Mucosa of descending colon (tissue), 3 donors: ENCODE data around the gene PITRM1. TPM values are rescaled to one million over a fixed set of nuclear protein-coding genes. Genes with fewer than 3 reads are reported as not detected.

Source experiments
- ATAC-seq: fragments of 200-7000 bp; cut with Tn5 transposase; one replicate; pipeline ENCODE4 v1.9.1; 2020; ENCODE audit warnings: mild to moderate bottlenecking, moderate library complexity
- DNase-seq, 3 donors: peaks; one replicate each; pipeline ENCODE4 v3.0.0-alpha.2; 2020
- H3K36me3 ChIP-seq: fragments of 200-600 bp; one replicate; pipeline ENCODE4 v1.8.0; 2021; ENCODE audit warnings: low read depth, mild to moderate bottlenecking
- H3K4me1 ChIP-seq: fragments of 200-600 bp; one replicate; pipeline ENCODE4 v1.8.0; 2021; ENCODE audit warnings: low read depth, mild to moderate bottlenecking
- H3K4me3 ChIP-seq: fragments of 200-600 bp; one replicate; pipeline ENCODE4 v1.8.0; 2021; ENCODE audit warnings: mild to moderate bottlenecking
- H3K9me3 ChIP-seq: fragments of 200-600 bp; one replicate; pipeline ENCODE4 v1.8.0; 2021; ENCODE audit warnings: mild to moderate bottlenecking
- intact Hi-C, 2 donors: fragments of 100-400 bp; cut with DNase I in 1 of 2; cut with micrococcal nuclease in 1 of 2; formaldehyde crosslinking; loops; one replicate each; pipeline versions ENCODE4 v1.11.0 to v1.11.1; 2022; cut with DNase I, micrococcal nuclease
- total RNA-seq, 3 donors: library from RNA; stranded (reverse); fragmentation: NEBNext Ultra II Directional in 2 of 3; extraction: Animal tissue kit (Norgen Biotek cat#: 25700) in 2 of 3; gene quantifications; one replicate each; pipeline versions ENCODE4 v1.2.1 to v1.2.4, GENCODE V29; 2021 to 2023
- TF ChIP-seq, protein P1 (sequence below): fragments of 200-600 bp; IDR thresholded peaks from one replicate; pipeline ENCODE4 v1.8.0; 2022; ENCODE audit warnings: antibody characterized with exemption, mild to moderate bottlenecking
- donor health status: DM: no; HTN: no; CAD: no; lungs with moderate emphysema.
- donor health status: DM: no; HTN: no; CAD: no.
- donor health status: DM: no; HTN: yes; CAD: no.

The PITRM1 gene
- total RNA-seq, 3 donors from 2014 or later = 50.8 to 53.9 (median 51.3) TPM

DNA sequence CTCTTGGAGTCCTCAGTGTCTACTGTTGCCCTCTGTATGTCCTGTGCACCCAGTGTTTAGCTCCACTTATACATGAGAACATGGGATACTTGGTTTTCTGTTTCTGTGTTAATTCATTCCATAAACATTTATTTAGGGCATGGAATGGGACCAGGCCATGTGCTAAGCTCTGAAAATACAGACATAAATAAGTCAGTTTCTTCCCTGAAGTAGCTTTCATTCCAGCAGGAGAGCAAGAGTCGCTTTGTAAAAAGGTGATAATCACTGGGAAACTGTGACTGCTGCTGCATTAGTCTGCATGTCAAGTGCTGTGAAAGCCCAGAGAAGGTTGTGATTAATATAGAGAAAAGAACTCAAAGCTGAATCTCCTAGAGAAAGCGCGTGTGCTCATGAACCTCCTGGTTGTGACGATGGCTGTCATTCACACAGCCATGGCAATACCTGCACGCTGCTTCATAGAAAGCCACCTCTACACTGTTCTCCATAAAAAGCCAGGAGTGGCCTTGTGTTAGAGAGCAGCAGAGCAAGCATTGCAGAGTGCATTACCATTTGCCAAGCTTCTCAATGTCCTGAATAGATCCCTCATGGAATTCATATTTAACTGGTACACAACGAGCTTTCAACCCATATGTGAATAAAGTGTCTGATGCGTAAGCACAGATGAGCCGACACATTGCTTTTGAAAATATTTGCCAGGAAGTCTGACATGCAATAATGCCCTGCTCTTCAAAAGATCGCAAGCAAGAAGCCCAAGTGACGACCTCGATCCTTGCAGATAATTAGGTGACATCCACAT is 30.6 kb upstream of the PITRM1 start:
- no peak for ATAC-seq
- Histone ChIP-seq H3K9me3 (no peaks in the 10 kb centered on the region), H3K36me3 (no peaks in the 10 kb centered on the region), H3K4me1 (no peaks in the 10 kb centered on the region), H3K4me3 (no peak overlapping the region)
- TF ChIP-seq, protein P1, sequence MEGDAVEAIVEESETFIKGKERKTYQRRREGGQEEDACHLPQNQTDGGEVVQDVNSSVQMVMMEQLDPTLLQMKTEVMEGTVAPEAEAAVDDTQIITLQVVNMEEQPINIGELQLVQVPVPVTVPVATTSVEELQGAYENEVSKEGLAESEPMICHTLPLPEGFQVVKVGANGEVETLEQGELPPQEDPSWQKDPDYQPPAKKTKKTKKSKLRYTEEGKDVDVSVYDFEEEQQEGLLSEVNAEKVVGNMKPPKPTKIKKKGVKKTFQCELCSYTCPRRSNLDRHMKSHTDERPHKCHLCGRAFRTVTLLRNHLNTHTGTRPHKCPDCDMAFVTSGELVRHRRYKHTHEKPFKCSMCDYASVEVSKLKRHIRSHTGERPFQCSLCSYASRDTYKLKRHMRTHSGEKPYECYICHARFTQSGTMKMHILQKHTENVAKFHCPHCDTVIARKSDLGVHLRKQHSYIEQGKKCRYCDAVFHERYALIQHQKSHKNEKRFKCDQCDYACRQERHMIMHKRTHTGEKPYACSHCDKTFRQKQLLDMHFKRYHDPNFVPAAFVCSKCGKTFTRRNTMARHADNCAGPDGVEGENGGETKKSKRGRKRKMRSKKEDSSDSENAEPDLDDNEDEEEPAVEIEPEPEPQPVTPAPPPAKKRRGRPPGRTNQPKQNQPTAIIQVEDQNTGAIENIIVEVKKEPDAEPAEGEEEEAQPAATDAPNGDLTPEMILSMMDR = no peak
- DNase-seq = no peak
- intact Hi-C loops = no loop called here

- intact Hi-C loops = no loop called here
Observed at GRCh38 chr10:3201796-3202195, 29.2 kb upstream of the PITRM1 start.

GRCh38 chr10:3199488-3199887 is 26.9 kb upstream of the PITRM1 start:
- DNase-seq (no peak), ATAC-seq (no peak)
- TF ChIP-seq, protein P1 = no peak
- H3K4me3 ChIP-seq = no peak overlapping the region
- H3K4me1 ChIP-seq = no peaks in the 10 kb centered on the region
- intact Hi-C loops = no loop called here
- no peaks in the 10 kb centered on the region for H3K36me3 ChIP-seq
- no peaks in the 10 kb centered on the region for H3K9me3 ChIP-seq

More at GRCh38 chr10:3201796-3202195, 29.2 kb upstream of the PITRM1 start:
- DNase-seq (no peak), ATAC-seq (no peak)
- no peak overlapping the region for H3K4me3 ChIP-seq
- TF ChIP-seq, protein P1 = no peak
- no peaks in the 10 kb centered on the region for H3K9me3 ChIP-seq
- H3K36me3 ChIP-seq = no peaks in the 10 kb centered on the region
- H3K4me1 ChIP-seq = no peaks in the 10 kb centered on the region

DNA sequence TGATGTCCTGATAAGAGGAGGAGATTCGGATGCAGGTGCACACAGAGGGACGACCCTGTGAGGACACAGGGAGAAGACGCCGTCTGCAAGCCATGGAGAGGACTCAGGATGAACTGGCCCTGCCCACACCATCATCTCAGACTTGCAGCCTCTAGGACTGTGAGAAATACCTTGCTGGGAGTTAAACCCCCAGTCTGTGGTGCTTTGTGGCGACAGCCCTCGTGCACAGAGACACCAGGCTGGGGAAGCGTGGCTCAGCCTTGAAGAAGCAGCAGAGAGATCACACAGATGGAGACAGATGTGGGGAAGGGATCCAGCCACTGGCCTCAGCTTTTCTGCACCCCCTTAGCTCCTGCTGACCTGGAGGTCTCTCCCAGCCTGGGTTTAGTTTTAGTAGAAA is 26.3 kb upstream of the PITRM1 start:
- no peaks in the 10 kb centered on the region for H3K36me3 ChIP-seq
- H3K4me1 ChIP-seq = no peaks in the 10 kb centered on the region
- ATAC-seq (no peak), DNase-seq (no peak)
- TF ChIP-seq, protein P1 = no peak
- intact Hi-C loops = no loop called here
- no peaks in the 10 kb centered on the region for H3K9me3 ChIP-seq
- H3K4me3 ChIP-seq = no peak overlapping the region

DNA sequence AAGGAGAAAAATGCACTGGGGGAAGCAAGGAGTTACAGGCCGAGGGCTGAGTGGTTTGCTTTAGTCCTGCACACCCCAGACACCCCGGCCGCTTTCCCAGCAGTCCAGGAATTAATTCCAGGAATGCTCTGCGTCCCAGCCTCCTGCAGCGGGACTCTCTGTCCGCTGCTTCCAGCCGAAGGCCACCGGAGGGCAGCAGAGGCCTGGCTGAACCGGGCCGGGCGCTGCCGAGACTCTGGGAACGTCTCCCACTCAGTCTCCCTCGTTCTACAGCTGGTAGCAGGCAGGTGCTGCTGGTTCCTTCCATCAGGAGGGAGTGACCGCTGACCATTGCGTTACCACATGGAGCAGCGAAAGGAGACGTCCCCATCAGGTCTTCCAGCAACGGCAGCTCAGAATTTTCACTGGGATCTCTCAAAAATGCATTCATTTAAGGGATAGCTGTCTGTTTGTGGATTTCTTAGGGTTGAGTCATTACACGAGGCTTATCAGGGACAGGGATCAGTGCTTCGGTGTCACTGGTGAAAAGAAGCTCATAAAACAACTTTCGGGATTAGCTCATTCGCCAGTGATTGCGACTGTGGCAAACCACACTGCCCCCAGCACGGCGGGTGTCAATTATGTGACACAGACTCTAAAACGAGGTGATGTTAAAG is 24.9 kb upstream of the PITRM1 start:
- DNase-seq (peak; percentile 76 to 87 (median 82)), ATAC-seq (peak; percentile 96)
- TF ChIP-seq, protein P1 = peak; percentile 88
- intact Hi-C loops = no loop called here
- no peaks in the 10 kb centered on the region for H3K9me3 ChIP-seq
- no peak overlapping the region for H3K4me3 ChIP-seq
- H3K36me3 ChIP-seq = no peaks in the 10 kb centered on the region
- H3K4me1 ChIP-seq = peaks cover 6% of the 10 kb centered on the region
